Mononuclear cell (primary cell): Measurements from ENCODE around the gene TNC. TPM values are rescaled to one million over a fixed set of nuclear protein-coding genes. Genes with fewer than 3 reads are reported as not detected.

Source experiments
- H3K27me3 ChIP-seq: 2 replicates; pipeline ENCODE4 v1.6.0; 2011; ENCODE audit warnings: low read length, control low read depth; ENCODE audit not compliant: insufficient read depth
- H3K4me1 ChIP-seq: 2 replicates; pipeline ENCODE4 v1.5.1; 2011; ENCODE audit warnings: mild to moderate bottlenecking, low read length, control low read depth; ENCODE audit not compliant: insufficient read depth
- H3K4me3 ChIP-seq: 2 replicates; pipeline ENCODE4 v1.5.1; 2011; ENCODE audit warnings: mild to moderate bottlenecking, low read length, moderate library complexity
- H3K9me3 ChIP-seq: 2 replicates; pipeline ENCODE4 v1.5.1; 2011; ENCODE audit warnings: low read depth, mild to moderate bottlenecking, control low read depth, low read length
- total RNA-seq: library from RNA; depleted of rRNA; stranded (reverse); fragments of >200 nt; gene quantifications from one replicate; pipeline ENCODE4 v1.2.3, GENCODE V29; 2012

TNC gene
- total RNA-seq, 1 donor = 0.10 TPM

GRCh38 chr9:115058684-115059315 lies 59.2 kb downstream of the TNC start:
- Histone ChIP-seq H3K27me3 (peaks cover 3% of the 10 kb centered on the region), H3K9me3 (no peaks in the 10 kb centered on the region), H3K4me1 (no peaks in the 10 kb centered on the region), H3K4me3 (no peak overlapping the region)

- H3K9me3 ChIP-seq = no peaks in the 10 kb centered on the region
- H3K4me1 ChIP-seq = no peaks in the 10 kb centered on the region
- H3K27me3 ChIP-seq = peaks cover 3% of the 10 kb centered on the region
- H3K4me3 ChIP-seq = no peak overlapping the region
These were observed 59.8 kb downstream of the TNC start for GRCh38 chr9:115058175-115058574.

GRCh38 chr9:115057559-115057958 lies 60.4 kb downstream of the TNC start:
- Histone ChIP-seq H3K9me3 (no peaks in the 10 kb centered on the region), H3K4me1 (no peaks in the 10 kb centered on the region), H3K4me3 (no peak overlapping the region), H3K27me3 (peaks cover 5% of the 10 kb centered on the region)

GRCh38 chr9:115050002-115050490 lies 67.9 kb downstream of the TNC start:
- H3K4me1 ChIP-seq = no peaks in the 10 kb centered on the region
- H3K4me3 ChIP-seq = no peak overlapping the region
- no peaks in the 10 kb centered on the region for H3K9me3 ChIP-seq
- peaks cover 3% of the 10 kb centered on the region for H3K27me3 ChIP-seq

- Histone ChIP-seq H3K4me3 (no peak overlapping the region), H3K9me3 (no peaks in the 10 kb centered on the region), H3K4me1 (peaks cover 10% of the 10 kb centered on the region), H3K27me3 (no peaks in the 10 kb centered on the region)
These were observed 71.1 kb downstream of the TNC start for GRCh38 chr9:115046824-115047223.

- Histone ChIP-seq H3K9me3 (no peaks in the 10 kb centered on the region), H3K4me1 (peaks cover 10% of the 10 kb centered on the region), H3K27me3 (peaks cover 4% of the 10 kb centered on the region), H3K4me3 (no peak overlapping the region)
These were observed 71.8 kb downstream of the TNC start for GRCh38 chr9:115046199-115046598.

GRCh38 chr9:115043632-115044031 lies 74.3 kb downstream of the TNC start:
- no peaks in the 10 kb centered on the region for H3K9me3 ChIP-seq
- peaks cover 10% of the 10 kb centered on the region for H3K4me1 ChIP-seq
- H3K27me3 ChIP-seq = peaks cover 4% of the 10 kb centered on the region
- H3K4me3 ChIP-seq = no peak overlapping the region

GRCh38 chr9:115042781-115043509 lies 75.0 kb downstream of the TNC start:
- H3K9me3 ChIP-seq = no peaks in the 10 kb centered on the region
- peaks cover 10% of the 10 kb centered on the region for H3K4me1 ChIP-seq
- no peak overlapping the region for H3K4me3 ChIP-seq
- peaks cover 4% of the 10 kb centered on the region for H3K27me3 ChIP-seq

- Histone ChIP-seq H3K9me3 (no peaks in the 10 kb centered on the region), H3K27me3 (peaks cover 4% of the 10 kb centered on the region), H3K4me3 (no peak overlapping the region), H3K4me1 (peaks cover 26% of the 10 kb centered on the region)
These were observed 78.3 kb downstream of the TNC start for GRCh38 chr9:115039516-115040120.

- H3K27me3 ChIP-seq = peaks cover 4% of the 10 kb centered on the region
- H3K4me1 ChIP-seq = peaks cover 22% of the 10 kb centered on the region
- H3K4me3 ChIP-seq = no peak overlapping the region
- H3K9me3 ChIP-seq = no peaks in the 10 kb centered on the region
These were observed 79.8 kb downstream of the TNC start for GRCh38 chr9:115038178-115038577.

GRCh38 chr9:115036691-115037090 lies 81.3 kb downstream of the TNC start:
- no peaks in the 10 kb centered on the region for H3K9me3 ChIP-seq
- H3K4me3 ChIP-seq = no peak overlapping the region
- H3K4me1 ChIP-seq = peaks cover 16% of the 10 kb centered on the region
- peaks cover 3% of the 10 kb centered on the region for H3K27me3 ChIP-seq

GRCh38 chr9:115035841-115036612 lies 81.9 kb downstream of the TNC start:
- no peaks in the 10 kb centered on the region for H3K27me3 ChIP-seq
- peaks cover 16% of the 10 kb centered on the region for H3K4me1 ChIP-seq
- H3K9me3 ChIP-seq = no peaks in the 10 kb centered on the region
- H3K4me3 ChIP-seq = no peak overlapping the region

- Histone ChIP-seq H3K4me1 (peaks cover 16% of the 10 kb centered on the region), H3K4me3 (no peak overlapping the region), H3K9me3 (no peaks in the 10 kb centered on the region), H3K27me3 (no peaks in the 10 kb centered on the region)
These were observed 83.2 kb downstream of the TNC start for GRCh38 chr9:115034801-115035200.

GRCh38 chr9:115033800-115034199 lies 84.2 kb downstream of the TNC start:
- Histone ChIP-seq H3K27me3 (no peaks in the 10 kb centered on the region), H3K4me1 (peaks cover 16% of the 10 kb centered on the region)

GRCh38 chr9:115032296-115032695 lies 85.7 kb downstream of the TNC start:
- Histone ChIP-seq H3K4me3 (no peak overlapping the region), H3K27me3 (no peaks in the 10 kb centered on the region), H3K9me3 (no peaks in the 10 kb centered on the region), H3K4me1 (peaks cover 16% of the 10 kb centered on the region)

More at GRCh38 chr9:115033800-115034199, 84.2 kb downstream of the TNC start:
- Histone ChIP-seq H3K9me3 (no peaks in the 10 kb centered on the region), H3K4me3 (no peak overlapping the region)
